ENCODE results near the gene LIN37.

LIN37 gene

DNA sequence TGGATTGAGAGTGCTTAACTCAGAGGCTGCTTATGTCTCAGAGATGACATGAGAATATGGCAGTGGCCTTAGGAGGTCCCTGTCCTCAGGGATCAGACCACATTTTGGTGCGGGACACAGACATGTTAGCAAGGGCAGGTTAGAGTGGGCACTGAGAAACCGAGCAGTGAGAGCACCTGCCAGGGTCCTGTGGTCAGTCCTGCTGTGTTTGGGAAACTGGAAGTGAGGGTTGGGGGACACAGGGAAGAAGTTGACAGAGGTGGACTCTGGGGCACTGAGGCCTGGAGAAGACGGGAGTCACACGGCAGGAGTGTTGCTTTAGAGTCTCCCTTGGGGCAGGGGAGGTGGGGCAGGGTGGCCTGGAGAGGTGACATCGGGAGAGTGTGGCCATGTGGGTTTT is 13.5 kb upstream of the LIN37 start:
- no peak for DNase-seq (ENCODE audit: low read depth)

GRCh38 chr19:35736913-35737886 is 11.2 kb upstream of the LIN37 start:
- peak; percentile 39 for DNase-seq (ENCODE audit: low read depth)

GRCh38 chr19:35738021-35738886 is 10.1 kb upstream of the LIN37 start:
- DNase-seq (ENCODE audit: low read depth), result no peak

- no peak for DNase-seq (ENCODE audit: low read depth)
Observed at GRCh38 chr19:35738887-35739229, 9.5 kb upstream of the LIN37 start.

DNA sequence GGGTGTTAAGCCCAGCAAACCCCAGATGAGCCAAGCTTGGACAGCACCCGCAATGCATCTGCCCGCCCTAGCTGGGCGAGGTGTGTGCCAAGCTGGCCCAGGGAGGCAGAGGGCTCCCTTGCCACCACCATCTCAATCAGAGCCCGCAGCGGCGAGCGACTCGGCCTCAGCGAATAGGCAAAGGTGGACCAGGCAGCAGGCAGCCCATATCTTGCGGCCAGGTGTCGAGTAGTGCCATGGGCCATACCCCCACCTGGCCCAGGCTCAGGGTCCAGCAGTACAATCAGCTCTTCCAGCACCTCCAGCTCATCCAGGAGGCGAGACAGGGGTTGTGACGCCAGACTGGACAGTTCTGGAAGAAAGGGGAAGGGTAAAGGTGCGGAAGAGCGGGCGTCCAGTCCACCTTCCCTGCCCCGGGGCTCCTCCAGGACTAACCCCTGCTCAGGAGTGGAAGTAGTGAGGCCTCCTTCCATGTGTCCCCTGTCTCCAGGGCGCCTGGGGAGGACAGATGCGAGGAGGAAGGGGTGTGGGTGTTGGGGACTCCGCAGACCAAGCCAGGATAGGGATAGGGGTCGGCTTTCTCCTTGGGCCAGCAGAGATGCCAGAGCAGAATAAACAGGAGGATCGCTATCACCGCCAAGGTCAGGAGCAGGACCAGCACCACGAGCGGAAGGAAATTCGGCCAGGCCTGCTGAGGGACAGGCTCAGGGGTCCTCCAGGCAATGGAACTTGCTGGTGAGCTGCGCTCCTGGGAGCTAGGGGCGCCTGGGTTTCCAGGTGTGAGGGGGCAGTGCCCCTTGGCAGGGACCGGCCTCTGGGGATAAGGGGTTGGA is 8.9 kb upstream of the LIN37 start:
- DNase-seq (ENCODE audit: low read depth), result no peak

DNA sequence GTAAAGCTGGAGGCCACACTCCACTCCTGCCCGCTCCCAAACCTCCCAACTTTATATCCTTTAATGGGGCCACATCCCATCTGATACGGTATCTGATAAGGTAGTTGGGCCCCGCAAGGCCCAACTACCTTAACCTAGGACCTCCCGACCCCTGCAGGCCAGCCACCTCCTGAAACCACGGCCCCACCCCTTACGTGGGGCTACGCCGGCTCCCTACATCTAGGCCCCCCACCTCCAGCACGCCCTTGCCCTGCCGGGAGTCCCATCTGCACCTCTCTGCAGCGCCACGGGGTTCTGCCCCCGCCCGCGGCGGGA is 8.3 kb upstream of the LIN37 start:
- no peak for DNase-seq (ENCODE audit: low read depth)

DNA sequence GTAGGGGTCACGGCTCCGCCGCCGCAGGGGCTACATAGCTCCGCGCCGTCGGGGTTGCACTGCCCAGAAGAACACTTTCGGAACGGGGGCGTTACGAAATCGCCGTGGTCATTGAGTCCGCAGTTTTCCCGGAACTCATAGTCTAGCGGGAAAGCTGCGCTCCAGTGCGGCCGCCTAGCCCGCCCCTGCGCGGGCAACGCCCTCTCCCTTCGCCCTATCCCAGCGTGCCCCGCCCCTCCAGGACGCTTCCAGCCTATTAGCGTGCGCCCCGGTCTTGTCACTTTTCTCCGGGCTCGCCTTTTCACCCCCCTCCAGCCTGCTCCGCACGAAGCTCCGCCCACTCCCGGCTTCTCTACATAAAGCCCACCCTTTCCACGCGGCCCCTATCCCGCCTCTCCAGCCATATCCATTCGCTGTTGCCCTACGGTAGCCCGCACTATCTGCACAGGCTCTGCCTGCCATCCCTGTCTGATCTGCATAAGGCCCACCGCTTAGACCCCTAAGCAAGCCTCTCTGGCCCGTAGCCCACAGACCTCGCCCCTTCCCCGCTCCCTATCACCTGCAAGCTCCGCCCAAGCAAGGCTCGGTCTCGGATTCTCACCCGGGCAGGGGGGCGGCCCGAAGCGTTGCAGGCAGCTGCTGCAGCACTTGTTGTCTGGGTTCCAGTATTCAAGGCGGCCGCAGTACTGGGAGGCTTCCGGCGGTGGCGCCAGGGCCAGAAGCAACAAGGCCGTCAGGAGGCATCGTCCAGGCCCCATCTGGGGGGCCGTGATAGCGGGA is 7.8 kb upstream of the LIN37 start:
- DNase-seq (ENCODE audit: low read depth), result peak; percentile 98

DNA sequence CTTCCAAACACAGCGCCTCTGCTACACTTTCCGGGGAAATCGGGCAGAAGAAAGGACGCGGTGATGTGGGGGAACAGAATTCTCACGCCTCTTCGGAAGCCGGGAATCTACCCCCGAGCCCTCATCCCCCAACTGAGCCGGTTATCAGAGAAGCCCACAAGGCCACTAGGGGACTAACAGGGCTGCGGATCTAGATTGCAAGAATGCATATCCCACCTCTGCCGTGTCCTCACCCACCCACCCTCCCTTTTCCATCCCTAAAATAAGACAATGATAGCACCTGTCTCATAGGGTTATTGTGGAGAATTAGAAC is 7.2 kb upstream of the LIN37 start:
- DNase-seq (ENCODE audit: low read depth), result no peak

GRCh38 chr19:35742121-35742724 is 6.2 kb upstream of the LIN37 start, which contains the start of gene IGFLR1:
Gene IGFLR1, minus strand, starts transcription at chr19:35742452. Its CDS starts 1,272 bp downstream, at chr19:35741180.
- no peak for DNase-seq (ENCODE audit: low read depth)

DNA sequence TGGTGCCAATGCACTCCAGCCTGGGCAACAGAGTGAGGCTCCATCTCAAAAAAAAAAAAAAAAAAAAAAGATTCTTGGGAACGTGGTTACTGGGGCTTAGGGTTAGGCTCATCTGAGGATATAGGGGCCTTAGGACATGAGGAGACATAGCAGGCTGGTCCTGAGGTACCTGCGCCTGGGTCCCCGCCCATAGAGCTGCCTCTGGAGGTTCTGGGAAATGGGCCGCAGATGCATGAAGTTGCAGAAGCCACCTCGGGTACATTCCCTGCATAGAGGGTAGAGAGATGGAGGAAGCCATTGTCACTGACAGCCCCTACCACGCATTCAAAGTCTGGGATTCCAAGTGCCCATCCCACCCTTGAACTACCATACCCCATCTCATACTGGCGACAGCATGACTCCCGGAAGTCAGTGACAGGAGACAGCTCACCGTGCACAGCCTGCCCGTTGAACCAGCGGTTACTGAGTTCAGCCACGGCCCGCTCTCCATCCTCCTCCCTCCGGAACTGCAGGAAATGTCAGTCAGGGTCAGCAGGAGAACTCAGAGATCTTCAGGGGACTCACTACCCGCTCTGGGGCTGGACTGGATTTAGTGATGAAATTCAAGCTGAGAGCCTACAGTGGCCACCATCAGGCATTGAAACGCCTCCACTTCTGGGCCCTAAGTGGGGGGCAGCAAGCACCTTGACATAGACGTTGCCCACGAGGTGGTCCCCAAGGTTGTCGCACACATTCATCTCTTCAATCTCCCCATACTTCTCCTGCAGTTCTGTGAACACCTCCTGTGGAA is 4.5 kb upstream of the LIN37 start:
- no peak for DNase-seq (ENCODE audit: low read depth)

- peak; percentile 98 for DNase-seq (ENCODE audit: low read depth)
Observed at GRCh38 chr19:35744430-35745327, 3.7 kb upstream of the LIN37 start.

GRCh38 chr19:35745328-35746086 is 2.9 kb upstream of the LIN37 start, which contains the start of the genes PSENEN and U2AF1L4:
Gene PSENEN, plus strand, starts transcription at chr19:35745651. Its CDS starts 280 bp downstream, at chr19:35745931.
Gene U2AF1L4, minus strand, starts transcription at chr19:35745418. Its CDS starts 27 bp downstream, at chr19:35745391.
- peak; percentile 98 for DNase-seq (ENCODE audit: low read depth)

- DNase-seq (ENCODE audit: low read depth), result no peak
Observed at GRCh38 chr19:35746087-35746462, 2.3 kb upstream of the LIN37 start.

- no peak for DNase-seq (ENCODE audit: low read depth)
Observed at GRCh38 chr19:35746531-35746930, 1.8 kb upstream of the LIN37 start.

- no peak for DNase-seq (ENCODE audit: low read depth)
Observed at GRCh38 chr19:35750167-35750566, 1.8 kb downstream of the LIN37 start.

DNA sequence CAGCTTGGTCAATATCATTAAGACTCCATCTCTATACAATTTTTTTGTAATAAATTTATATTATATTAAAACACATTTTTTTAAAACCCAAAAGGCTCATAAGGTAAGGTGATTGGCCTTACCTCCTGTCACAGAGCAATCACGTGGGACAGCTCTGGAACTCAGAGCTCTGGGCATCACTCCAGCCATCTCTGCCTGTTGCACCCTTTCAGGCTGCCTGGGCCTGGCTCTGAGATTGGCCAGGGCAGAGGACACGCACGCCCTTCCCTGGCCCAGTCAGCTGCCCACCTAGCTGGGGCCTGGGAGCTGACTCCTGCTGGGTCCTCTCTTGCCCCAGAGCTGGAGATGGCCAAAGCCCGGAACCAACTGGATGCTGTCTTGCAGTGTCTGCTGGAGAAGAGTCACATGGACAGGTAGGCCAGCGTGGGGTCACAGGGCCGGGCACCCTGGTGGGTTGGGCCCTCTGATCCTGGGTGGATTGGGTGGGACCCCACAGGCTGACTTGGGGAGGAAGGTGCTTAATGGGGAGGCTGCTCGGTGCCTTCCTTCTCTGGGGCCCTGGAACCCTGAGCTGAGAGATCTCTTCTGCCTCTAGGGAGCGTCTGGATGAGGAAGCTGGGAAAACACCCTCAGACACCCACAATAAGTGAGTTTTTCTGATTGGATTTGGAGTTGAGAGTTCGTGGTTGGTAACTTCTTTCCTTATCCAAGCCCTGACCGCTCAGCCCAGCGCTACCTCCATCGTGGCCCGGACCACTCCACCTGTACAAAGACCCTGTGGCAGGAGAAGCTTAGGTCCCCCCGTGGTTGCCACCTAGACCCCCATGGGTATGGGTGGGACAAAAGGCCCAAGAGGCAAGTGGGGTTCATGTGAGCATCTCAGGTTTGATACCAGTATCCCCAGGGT is 3.7 kb downstream of the LIN37 start:
- no peak for DNase-seq (ENCODE audit: low read depth)

GRCh38 chr19:35752746-35753350 is 4.5 kb downstream of the LIN37 start:
- no peak for DNase-seq (ENCODE audit: low read depth)
